Left hindlimb (tissue), 1 donor: Measurements from ENCODE around the gene RPUSD4.

Source experiments
- DNase-seq: peaks from one replicate; pipeline ENCODE4 v3.0.0-alpha.2; 2018

Gene RPUSD4

DNA sequence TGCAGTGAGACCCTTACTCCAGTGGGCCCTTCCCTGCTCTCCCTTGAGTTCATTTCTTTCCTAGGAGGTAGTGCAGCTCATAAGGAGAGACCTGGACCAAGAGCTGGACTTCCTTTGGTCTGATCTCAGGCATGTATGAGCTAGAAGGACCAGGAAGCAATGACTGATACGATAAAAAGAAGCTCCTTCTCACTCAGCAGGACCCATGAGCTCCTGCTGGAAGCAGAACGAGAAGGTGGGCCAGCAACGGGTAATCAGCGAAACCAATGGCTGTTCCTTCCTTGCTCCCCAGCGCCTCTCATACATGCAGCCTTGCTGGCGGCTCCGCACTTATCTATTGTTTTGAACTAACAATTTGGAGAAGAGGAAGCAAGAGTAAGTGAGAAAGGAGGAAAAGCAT, 56.8 kb downstream of the RPUSD4 start:
- DNase-seq, result no peak

DNA sequence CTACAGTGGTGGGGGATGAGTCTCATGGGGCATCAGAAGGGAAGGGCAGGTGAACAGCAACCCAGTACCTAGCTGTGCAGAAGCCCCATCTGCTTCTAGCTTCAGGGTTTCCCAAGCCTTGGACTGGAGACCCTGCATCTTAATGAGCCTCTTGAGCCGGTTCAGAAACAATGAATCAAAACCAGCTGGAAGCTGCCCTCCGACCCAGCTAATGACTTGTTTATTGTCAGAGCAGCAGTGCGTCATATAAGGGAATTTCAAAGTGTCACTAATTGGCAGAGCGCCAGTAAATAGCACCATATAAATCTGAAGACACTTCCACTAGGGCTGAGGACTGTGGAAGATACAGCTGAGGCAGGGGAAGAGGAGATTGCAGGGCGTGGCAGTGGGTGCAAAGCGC, 57.5 kb downstream of the RPUSD4 start:
- peak; percentile 54 for DNase-seq

DNA sequence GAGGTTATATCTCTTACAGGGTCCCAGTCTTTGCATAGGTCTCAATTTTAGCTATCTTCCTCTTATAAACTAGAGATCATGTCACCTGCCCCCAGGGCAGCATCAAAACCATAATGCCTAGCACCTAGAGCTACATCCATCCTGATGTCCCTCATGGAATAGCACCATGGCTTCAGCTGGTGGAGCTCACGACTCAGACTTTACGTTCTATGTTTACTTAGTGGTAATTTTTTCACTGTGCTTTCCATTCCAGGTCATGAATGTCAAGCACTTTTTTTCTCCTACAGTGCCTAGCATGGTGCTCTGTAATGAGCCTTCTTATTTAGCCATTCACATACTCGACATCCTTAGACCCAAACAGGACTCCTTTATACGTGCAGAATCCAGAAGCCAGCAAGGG, 58.4 kb downstream of the RPUSD4 start:
- DNase-seq, result no peak

DNA sequence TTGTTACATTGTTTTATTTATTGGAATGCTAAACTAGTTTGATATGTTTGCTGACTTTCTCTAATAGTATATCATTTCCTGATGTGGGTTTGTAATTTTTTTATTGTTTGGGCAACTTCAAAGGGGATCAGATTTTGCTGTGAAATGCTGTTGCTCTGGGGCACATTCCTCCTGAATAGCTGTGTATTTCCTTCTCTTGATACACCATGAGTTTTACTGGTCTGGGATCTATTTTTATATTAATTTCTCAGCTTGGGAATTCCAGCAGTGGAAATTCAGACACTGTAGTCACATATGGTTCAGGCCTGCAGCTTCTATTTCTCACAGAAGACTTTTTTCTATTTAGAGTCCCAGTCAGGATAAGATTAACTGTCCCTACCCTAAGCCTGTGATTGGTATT, 58.9 kb downstream of the RPUSD4 start:
- DNase-seq, result no peak

DNA sequence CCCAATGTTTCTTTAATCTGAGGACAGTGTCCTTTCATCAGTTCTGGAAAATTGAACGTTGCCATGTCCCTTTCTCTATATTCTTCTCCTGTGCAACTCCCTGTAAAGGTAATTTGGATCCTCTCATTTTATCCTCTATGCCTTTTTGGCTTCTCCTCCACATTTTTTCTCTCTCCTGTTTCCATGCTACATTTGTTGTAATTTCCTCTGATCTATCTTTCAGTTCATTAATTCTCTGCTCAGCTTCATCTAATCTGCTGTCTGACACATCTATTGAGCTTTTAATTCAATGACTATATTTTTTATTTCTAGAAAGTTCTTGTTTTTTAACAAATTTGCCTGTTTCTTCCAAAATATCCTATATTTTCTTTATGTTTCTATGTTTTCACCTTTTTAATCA, 59.3 kb downstream of the RPUSD4 start:
- DNase-seq, result no peak
